Stimulated activated CD8-positive, alpha-beta memory T cell treated with anti-CD3 and anti-CD28 coated beads, Interleukin-12 subunit alpha, Interleukin-12 subunit beta, amount 100 ng/mL, for 1 hour (primary cell): ENCODE results near the gene HIPK3.
"Not testable (repeated sequence)": the region's sequence is repeated elsewhere in the genome, so short reads cannot be mapped to it uniquely, and the experiment has no call there.

Source experiments
- DNase-seq: peaks from one replicate; pipeline ENCODE4 v3.0.0-alpha.2; 2020; ENCODE audit warnings: low read depth

The HIPK3 gene

GRCh38 chr11:33358150-33358831, 101.1 kb downstream of the HIPK3 start:
- DNase-seq = no peak

GRCh38 chr11:33360642-33361041, 103.5 kb downstream of the HIPK3 start:
- DNase-seq = no peak

- DNase-seq = no peak
Observed at GRCh38 chr11:33362051-33362910, 105.1 kb downstream of the HIPK3 start.

GRCh38 chr11:33366918-33367317, 109.7 kb downstream of the HIPK3 start:
- no peak for DNase-seq

- not testable (repeated sequence) for DNase-seq
Observed at GRCh38 chr11:33368475-33368874, 111.3 kb downstream of the HIPK3 start.

GRCh38 chr11:33368931-33369330, 111.8 kb downstream of the HIPK3 start:
- DNase-seq = no peak

- no peak for DNase-seq
Observed at GRCh38 chr11:33373636-33374035, 116.5 kb downstream of the HIPK3 start.

- DNase-seq = no peak
Observed at GRCh38 chr11:33375236-33375635, 118.1 kb downstream of the HIPK3 start.

- no peak for DNase-seq
Observed at GRCh38 chr11:33375688-33376311, 118.6 kb downstream of the HIPK3 start, which contains the start of gene KIAA1549L. KIAA1549L (plus strand) TSS chr11:33376108.

GRCh38 chr11:33376331-33377310, 119.4 kb downstream of the HIPK3 start:
- DNase-seq = no peak

- no peak for DNase-seq
Observed at GRCh38 chr11:33377412-33378370, 120.5 kb downstream of the HIPK3 start.

GRCh38 chr11:33379947-33380346, 122.8 kb downstream of the HIPK3 start:
- DNase-seq = no peak

- no peak for DNase-seq
Observed at GRCh38 chr11:33383075-33383919, 126.1 kb downstream of the HIPK3 start.

- no peak for DNase-seq
Observed at GRCh38 chr11:33383920-33384209, 126.7 kb downstream of the HIPK3 start.

- DNase-seq = no peak
Observed at GRCh38 chr11:33384220-33384619, 127.0 kb downstream of the HIPK3 start.

GRCh38 chr11:33387581-33387980, 130.4 kb downstream of the HIPK3 start:
- no peak for DNase-seq

- no peak for DNase-seq
Observed at GRCh38 chr11:33387996-33388395, 130.8 kb downstream of the HIPK3 start.

GRCh38 chr11:33388793-33389525, 131.8 kb downstream of the HIPK3 start:
- DNase-seq = no peak

GRCh38 chr11:33389635-33390034, 132.5 kb downstream of the HIPK3 start:
- no peak for DNase-seq
